GM10266 (cell line): ENCODE results near the gene STX11.

Experiments
- DNase-seq: peaks from one replicate; pipeline ENCODE4 v3.0.0; 2012; ENCODE audit errors: extremely low spot score
- TF ChIP-seq, protein P1 (sequence below): IDR thresholded peaks from 2 replicates; pipeline ENCODE4 v1.5.1; 2012; ENCODE audit warnings: mild to moderate bottlenecking, low read depth; ENCODE audit not compliant: control insufficient read depth, insufficient read depth; ENCODE audit errors: missing control alignments

STX11 gene

DNA sequence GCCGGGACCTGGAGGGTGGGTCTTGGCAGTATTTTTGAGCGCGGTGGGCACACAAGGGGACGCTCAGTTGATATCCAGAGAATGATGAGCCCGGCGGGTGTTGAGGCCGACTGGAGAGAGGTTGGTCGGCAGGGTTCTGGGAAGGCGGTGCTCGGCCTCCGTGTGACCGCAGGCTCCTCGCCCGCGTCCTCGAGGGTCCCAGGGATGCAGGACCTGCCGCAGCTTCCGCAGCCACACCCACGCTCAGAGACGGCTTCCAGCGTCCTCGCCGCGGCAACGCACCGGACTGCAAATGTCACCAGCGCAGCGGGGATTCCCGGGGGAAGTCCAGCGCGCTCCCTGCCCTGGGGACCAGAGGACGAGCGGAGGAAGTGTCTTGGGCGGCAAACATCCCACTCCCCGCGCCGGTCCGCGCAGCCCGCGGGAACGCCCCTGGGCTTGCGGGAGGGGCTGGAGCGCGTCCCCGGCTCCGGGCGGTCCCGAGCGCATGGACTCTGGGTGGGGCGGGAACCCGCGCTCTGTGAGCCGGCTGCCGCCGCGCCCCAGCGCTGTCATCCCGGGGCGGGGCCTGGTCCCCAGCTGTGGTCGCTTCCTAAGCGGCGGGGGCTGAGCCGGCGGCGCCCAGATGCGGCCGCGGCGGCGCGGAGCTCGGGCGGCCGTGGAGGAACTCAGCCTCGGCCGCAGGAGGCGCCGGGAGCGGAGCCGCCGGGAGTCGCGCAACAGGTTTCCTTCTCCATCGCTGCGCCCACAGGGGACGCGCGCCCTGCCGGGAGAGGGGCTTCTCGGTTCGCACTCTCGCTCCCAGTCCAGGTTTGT lies at the start of gene STX11:
STX11 (plus strand) TSS at position 624 of the 816 bp plus-strand sequence. CDS start 36,111 bp downstream, outside the sequence.
- peak; percentile 85 for DNase-seq
- TF ChIP-seq, protein P1, sequence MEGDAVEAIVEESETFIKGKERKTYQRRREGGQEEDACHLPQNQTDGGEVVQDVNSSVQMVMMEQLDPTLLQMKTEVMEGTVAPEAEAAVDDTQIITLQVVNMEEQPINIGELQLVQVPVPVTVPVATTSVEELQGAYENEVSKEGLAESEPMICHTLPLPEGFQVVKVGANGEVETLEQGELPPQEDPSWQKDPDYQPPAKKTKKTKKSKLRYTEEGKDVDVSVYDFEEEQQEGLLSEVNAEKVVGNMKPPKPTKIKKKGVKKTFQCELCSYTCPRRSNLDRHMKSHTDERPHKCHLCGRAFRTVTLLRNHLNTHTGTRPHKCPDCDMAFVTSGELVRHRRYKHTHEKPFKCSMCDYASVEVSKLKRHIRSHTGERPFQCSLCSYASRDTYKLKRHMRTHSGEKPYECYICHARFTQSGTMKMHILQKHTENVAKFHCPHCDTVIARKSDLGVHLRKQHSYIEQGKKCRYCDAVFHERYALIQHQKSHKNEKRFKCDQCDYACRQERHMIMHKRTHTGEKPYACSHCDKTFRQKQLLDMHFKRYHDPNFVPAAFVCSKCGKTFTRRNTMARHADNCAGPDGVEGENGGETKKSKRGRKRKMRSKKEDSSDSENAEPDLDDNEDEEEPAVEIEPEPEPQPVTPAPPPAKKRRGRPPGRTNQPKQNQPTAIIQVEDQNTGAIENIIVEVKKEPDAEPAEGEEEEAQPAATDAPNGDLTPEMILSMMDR: no peak

DNA sequence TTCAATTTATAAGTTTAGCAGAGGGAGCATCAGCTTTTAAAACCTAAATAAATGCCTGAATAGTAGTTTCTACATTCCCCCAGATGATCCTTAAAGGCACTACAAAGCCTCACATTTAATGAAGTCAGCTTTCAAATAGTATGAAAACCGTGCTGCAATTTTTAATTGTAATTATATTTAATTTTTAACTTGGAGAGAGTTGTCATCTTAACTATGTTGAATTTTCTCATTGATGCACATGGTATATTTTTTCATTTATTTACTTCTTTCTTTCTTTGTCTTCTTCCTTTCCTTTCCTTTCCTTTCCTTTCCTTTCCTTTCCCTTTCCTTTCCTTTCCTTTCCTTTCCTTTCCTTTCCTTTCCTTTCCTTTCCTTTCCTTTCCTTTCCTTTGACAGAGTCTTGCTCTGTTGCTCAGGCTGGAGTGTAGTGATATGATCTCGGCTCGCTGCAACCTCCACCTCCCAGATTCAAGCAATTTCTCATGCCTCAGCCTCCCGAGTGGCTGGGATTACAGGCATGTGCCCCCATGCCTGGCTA lies 47.2 kb upstream of the STX11 start:
- TF ChIP-seq, protein P1: no peak

DNA sequence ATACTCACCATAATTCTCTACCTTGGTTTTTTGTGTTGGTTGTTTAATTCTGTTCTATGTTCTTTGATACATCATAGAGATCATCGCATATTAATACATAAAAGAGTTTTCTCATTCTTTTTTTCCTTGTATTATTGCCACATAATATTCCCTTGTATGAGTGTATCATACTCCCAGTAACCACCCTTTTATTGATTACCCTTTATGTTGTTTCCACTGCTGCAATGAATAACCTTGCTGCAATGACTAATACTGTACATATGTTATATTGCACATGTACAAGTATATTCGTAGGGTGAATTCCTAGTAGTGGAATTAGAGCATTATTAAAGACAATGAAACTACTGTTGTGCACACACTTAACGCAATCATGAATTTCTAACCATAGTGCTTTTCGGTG lies 45.8 kb upstream of the STX11 start:
- DNase-seq: no peak
- TF ChIP-seq, protein P1: no peak

More for the DNA sequence above, 47.2 kb upstream of the STX11 start:
- DNase-seq: no peak

DNA sequence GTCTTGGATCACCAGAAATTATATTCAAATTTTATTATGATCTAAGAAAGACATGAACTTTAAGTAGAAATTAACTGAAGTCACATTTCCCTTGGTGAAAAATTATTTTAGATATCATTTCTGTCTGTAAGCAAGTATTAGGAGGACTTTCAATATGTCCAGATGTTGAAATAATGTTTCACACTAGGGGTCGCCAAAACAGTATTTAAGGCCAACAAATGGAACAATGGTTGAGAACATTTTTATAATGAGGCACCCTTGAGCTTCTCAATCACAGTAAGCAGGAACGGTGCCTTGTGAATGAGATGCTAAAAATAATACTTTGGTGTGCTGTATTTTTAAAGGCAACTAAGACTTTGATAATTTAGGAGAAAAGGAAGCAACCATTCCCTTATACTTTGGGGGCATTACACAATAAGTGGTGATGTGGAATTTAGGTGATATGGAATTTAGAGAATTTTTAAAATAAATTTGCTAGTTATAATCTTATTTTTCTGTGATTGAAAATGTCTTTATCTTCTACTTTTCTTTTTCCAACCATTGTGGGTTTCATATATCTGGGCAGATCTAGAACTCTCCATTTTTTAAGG lies 45.3 kb upstream of the STX11 start:
- peak; percentile 66 for DNase-seq
- TF ChIP-seq, protein P1: peak; percentile 70

DNA sequence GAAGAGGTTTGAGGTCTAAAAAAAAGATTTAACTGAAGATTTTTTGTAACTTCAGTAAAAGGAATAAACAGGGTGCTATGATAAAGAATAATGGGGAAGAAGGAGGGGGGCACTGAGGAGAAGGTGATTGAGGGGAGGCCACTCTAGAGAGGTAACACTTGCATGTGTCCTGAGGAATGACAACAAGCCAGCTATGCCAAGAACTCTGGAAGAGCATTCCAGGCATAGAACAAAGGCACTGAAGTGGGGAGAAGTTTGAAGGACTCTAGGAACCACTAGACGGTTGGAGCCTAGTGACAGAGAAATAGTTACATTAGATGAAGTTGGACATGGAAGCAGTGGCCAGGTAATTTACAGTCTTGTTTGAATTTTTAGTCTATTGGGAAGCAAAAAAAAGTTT lies 44.1 kb upstream of the STX11 start:
- DNase-seq: no peak
- TF ChIP-seq, protein P1: no peak

DNA sequence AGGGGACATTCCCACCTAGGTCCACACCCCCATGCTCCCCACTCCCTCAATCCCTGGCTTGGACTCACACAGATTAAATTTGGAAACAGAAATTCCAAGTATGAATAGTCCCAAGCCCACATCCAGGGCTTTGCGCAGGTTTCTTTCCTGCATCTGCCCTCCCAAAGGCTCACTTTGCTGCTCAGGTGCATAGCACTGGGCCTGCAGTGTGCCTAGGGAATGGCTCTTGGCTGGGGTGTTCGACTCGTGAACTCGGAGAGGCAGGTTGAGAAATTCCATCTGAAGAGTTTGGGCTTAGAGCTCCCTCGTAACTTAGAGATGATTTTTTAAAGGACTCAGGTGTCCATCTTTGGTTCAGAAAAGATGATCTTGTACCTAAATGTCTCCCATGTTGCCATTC lies 40.1 kb upstream of the STX11 start:
- no peak for DNase-seq
- TF ChIP-seq, protein P1: no peak

DNA sequence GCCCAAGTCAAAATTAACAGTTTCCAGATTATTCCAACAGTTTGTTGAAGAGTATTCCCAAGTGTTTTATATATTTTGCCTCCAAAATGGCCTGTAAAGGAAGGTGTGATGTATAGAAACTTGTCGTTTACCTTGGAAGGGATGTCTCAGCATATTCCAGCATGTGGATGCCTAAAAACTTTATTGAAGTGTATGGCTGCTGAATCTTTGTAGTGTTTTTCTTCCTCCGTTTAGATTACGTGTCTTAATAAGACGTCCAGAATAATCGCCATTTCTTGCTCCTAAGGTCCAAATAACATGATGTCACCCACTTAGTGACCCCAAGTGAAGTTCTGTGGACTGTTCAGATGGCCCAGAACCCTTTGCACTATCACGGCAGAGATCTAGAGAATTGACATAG lies 37.0 kb upstream of the STX11 start:
- TF ChIP-seq, protein P1: no peak
- no peak for DNase-seq
